Measurements from ENCODE around the gene NDE1.
A peak's percentile ranks its signal among the peaks of the same experiment; 100 is the strongest.
"Not testable (repeated sequence)": the region's sequence is repeated elsewhere in the genome, so short reads cannot be mapped to it uniquely, and the experiment has no call there.

NDE1 gene

GRCh38 chr16:15701975-15702970, 52.2 kb downstream of the NDE1 start:
- no peak for DNase-seq

- DNase-seq: no peak
Measured at GRCh38 chr16:15703029-15703736, 53.1 kb downstream of the NDE1 start.

GRCh38 chr16:15704545-15704987, 54.5 kb downstream of the NDE1 start:
- DNase-seq: peak; percentile 16 to 38

GRCh38 chr16:15705064-15705565, 55.1 kb downstream of the NDE1 start:
- no peak for DNase-seq

- no peak for DNase-seq
Measured at GRCh38 chr16:15707332-15707731, 57.3 kb downstream of the NDE1 start.

- no peak for DNase-seq
Measured at GRCh38 chr16:15708096-15708495, 58.1 kb downstream of the NDE1 start.

- no peak for DNase-seq
Measured at GRCh38 chr16:15708997-15709396, 59.0 kb downstream of the NDE1 start.

GRCh38 chr16:15714393-15715172, 64.5 kb downstream of the NDE1 start:
- DNase-seq: no peak

- DNase-seq: no peak
Measured at GRCh38 chr16:15715221-15715620, 65.2 kb downstream of the NDE1 start.

GRCh38 chr16:15716694-15717447, 66.8 kb downstream of the NDE1 start:
- DNase-seq: no peak

GRCh38 chr16:15721018-15721417, 71.0 kb downstream of the NDE1 start:
- DNase-seq: no peak

- DNase-seq: no peak
Measured at GRCh38 chr16:15723808-15724207, 73.8 kb downstream of the NDE1 start.

GRCh38 chr16:15725641-15726240, 75.7 kb downstream of the NDE1 start:
- no peak for DNase-seq

GRCh38 chr16:15726715-15727114, 76.7 kb downstream of the NDE1 start:
- DNase-seq: no peak

GRCh38 chr16:15727697-15728096, 77.7 kb downstream of the NDE1 start:
- not testable (repeated sequence) for DNase-seq

- DNase-seq: no peak
Measured at GRCh38 chr16:15729152-15729551, 79.1 kb downstream of the NDE1 start.

GRCh38 chr16:15732416-15732815, 82.4 kb downstream of the NDE1 start:
- DNase-seq: no peak

GRCh38 chr16:15735610-15736009, 85.6 kb downstream of the NDE1 start:
- DNase-seq: no peak

- no peak for DNase-seq
Measured at GRCh38 chr16:15736529-15736928, 86.5 kb downstream of the NDE1 start.

- DNase-seq: no peak
Measured at GRCh38 chr16:15737140-15737644, 87.1 kb downstream of the NDE1 start.

GRCh38 chr16:15739464-15739863, 89.4 kb downstream of the NDE1 start:
- DNase-seq: no peak

Data from NCI-H187 (cell line).